HG03196 (cell line): Measurements from ENCODE around the gene DISC1.
"Not testable (repeated sequence)": the region's sequence is repeated elsewhere in the genome, so short reads cannot be mapped to it uniquely, and the experiment has no call there.

Source experiments
- ATAC-seq: cut with Tn5 transposase; IDR thresholded peaks from one replicate; pipeline ENCODE4 v1.9.1; 2021; ENCODE audit not compliant: unreplicated experiment

DISC1 gene

GRCh38 chr1:231724876-231725647 lies 98.5 kb downstream of the DISC1 start:
- ATAC-seq: no peak

GRCh38 chr1:231727171-231727570 lies 100.6 kb downstream of the DISC1 start:
- no peak for ATAC-seq

- not testable (repeated sequence) for ATAC-seq
Observed at GRCh38 chr1:231728987-231729386, 102.4 kb downstream of the DISC1 start.

- no peak for ATAC-seq
Observed at GRCh38 chr1:231729544-231729943, 103.0 kb downstream of the DISC1 start.

GRCh38 chr1:231731268-231731667 lies 104.7 kb downstream of the DISC1 start:
- ATAC-seq: no peak

GRCh38 chr1:231733063-231733462 lies 106.5 kb downstream of the DISC1 start:
- ATAC-seq: no peak

GRCh38 chr1:231733672-231734071 lies 107.1 kb downstream of the DISC1 start:
- ATAC-seq: no peak

GRCh38 chr1:231734417-231734816 lies 107.8 kb downstream of the DISC1 start:
- no peak for ATAC-seq

GRCh38 chr1:231735411-231735810 lies 108.8 kb downstream of the DISC1 start:
- ATAC-seq: no peak

GRCh38 chr1:231735941-231736340 lies 109.4 kb downstream of the DISC1 start:
- ATAC-seq: no peak

GRCh38 chr1:231736464-231736863 lies 109.9 kb downstream of the DISC1 start:
- ATAC-seq: no peak

GRCh38 chr1:231738554-231738953 lies 112.0 kb downstream of the DISC1 start:
- ATAC-seq: no peak

- no peak for ATAC-seq
Observed at GRCh38 chr1:231743966-231744365, 117.4 kb downstream of the DISC1 start.

GRCh38 chr1:231748760-231749415 lies 122.3 kb downstream of the DISC1 start:
- ATAC-seq: no peak

- no peak for ATAC-seq
Observed at GRCh38 chr1:231750296-231750695, 123.7 kb downstream of the DISC1 start.

- ATAC-seq: no peak
Observed at GRCh38 chr1:231750818-231751362, 124.3 kb downstream of the DISC1 start.

- ATAC-seq: no peak
Observed at GRCh38 chr1:231751415-231751814, 124.8 kb downstream of the DISC1 start.

- no peak for ATAC-seq
Observed at GRCh38 chr1:231753313-231753712, 126.7 kb downstream of the DISC1 start.

- ATAC-seq: peak; percentile 45
Observed at GRCh38 chr1:231757101-231757404, 130.5 kb downstream of the DISC1 start.

GRCh38 chr1:231757759-231758158 lies 131.2 kb downstream of the DISC1 start:
- no peak for ATAC-seq

GRCh38 chr1:231761252-231761651 lies 134.7 kb downstream of the DISC1 start:
- ATAC-seq: no peak

- no peak for ATAC-seq
Observed at GRCh38 chr1:231761747-231762541, 135.4 kb downstream of the DISC1 start.
